Urothelium cell line (cell line): ENCODE data around the gene TTLL6.

Experiments
- DNase-seq: peaks from one replicate; pipeline ENCODE4 v3.0.0; 2011; ENCODE audit warnings: low spot score, mixed read lengths
- FAIRE-seq: peaks from 2 replicates; lab custom pipeline; 2011; peaks lifted over from hg19 to GRCh38; lab: Jason Lieb, UNC

Gene TTLL6

DNA sequence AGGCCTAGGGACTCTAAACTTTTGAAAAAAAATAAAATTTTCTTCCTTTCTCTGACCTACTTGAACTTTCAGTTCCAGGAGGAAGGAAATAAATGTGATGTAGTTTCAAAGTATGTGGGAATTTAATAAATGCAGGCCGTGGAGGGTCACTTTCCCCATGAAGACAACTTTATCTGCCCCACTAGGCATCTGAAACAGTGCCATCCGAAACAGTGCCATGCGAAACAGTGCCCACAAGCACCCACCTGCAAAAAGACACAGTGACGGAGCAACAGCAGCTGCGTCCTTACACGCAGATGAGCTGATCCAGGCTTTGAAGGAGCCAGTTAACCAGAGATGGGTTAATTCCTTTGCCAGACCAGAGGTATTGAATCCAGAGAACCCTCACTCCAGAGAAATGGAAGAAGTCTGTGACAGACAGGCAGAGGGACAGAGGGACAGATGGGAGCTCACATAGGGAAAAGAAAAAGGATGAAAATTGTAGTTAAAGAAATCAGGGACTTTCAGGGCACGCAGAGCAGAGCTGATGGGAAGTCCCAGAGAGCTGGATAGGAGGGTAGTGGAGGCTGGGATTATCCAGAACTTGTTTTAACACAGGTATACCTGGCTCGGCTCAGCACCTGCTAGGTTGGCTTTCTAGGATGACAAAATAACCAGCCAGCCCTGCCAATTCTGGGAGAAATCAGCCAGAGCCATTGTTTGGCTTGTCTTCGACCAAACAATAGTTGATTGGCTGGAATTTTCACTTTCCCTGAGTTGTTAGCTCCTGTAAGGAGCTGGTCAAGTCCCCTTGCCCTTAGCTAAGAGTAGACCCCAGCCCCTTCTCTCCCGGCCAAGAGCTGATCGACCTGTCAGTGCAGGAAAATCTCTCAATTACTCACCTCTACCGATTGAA, 71.4 kb downstream of the TTLL6 start:
- DNase-seq (no peak), FAIRE-seq (no peak)

DNA sequence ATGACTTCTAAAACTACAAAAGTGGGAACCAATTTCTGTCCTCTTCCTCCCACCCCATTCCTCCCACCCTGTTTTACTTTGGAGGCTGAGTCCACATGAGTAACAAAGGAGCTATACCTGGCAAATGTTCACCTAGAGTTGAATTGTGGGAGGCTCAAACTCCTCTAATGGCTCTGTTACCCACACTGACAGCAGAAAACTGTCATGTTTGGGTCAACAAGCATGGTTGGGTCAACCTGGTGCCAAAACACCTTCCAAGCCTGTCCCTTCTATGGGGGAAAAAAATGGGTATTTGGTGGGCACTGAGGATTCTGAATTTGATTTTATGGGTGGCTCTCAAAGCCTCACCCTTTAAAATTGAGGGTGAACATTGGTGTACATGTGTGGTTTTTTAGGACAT, 76.5 kb downstream of the TTLL6 start:
- FAIRE-seq (no peak), DNase-seq (no peak)

DNA sequence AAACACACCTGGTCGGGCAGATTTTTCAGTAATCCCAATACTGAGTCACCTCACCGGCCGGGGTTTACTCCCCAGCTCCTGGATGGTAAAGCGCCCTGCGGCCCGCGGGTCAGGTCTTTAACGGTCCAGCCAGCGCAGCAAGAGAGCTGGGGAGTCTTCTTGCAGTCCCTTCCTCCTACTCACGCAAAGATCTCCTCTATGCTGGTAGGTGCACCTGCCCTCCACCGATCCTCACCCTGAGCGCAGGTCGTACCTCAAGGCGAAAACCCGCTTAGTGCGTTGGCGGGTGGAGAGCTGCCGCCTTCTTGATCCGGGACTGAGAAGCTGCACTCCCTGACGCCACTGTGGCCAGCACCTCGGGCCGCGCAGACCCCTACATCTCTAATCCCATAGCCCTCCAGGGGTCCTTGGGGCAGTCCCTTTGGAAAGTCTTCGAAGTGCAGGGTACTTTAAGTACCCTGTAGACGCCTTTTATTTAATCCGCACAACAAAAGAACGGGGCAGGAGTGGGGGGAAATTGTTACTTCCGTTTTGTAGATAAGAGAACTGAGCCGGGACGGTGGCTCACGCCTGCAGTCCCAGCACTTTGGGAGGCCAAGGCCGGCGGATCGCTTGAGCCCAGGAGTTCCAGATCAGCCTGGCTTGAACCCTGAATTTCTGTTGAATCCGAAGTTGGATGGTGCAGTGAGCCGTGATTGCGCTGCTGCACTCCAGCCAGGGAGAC, 78.1 kb downstream of the TTLL6 start:
- DNase-seq, result no peak
- no peak for FAIRE-seq

DNA sequence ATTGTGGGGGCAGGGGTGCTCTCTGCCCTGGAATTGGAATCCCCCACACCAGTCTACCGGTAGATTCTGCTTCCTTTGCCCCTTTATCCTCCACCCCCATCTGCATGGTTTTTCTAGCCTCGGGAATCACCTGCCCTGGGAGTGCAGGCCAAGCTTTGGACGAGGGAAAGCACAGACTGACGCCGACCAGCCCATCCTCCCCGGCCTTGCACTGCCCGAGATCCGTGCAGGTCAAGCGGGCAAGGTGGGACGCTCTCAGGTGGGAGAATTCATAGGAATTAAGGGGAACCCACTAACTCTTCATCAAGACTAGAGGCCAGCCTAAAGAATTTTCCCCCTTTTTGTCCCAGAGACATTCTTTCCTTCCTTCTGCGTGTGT, 78.6 kb downstream of the TTLL6 start:
- no peak for FAIRE-seq
- DNase-seq, result no peak

DNA sequence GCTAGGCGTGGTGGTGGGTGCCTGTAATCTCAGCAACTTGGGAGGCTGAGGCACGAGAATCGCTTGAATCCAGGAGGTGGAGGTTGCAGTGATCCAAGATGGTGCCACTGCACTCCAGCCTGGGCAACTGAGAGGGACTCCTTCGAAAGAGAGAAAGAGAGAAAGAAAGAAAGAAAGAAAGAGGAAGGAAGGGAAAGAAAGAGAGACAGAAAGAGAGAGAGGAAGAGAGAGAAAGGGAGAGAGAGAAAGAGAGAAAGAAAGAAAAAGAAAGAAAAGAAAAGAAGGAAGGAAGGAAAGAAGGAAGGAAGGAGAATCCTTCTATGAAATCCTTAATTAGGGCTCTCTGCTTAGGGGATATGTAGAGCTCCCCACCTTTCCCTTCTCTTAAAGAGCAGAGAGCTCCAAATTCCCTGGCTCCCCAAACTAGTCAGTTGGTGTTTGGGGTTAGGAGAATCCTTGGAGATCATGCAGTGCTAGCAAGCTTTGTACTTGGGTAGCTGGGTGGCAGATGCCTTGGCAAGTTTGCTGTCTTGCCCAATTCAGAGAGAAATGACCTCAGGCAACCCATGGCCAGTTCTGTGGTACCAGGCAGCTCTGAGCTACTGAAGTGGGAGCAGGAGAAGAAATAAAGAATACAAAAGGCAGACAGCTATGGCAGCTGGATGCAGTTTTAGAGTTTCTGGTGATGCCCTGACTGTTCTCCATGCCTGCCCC, 79.5 kb downstream of the TTLL6 start:
- DNase-seq (no peak), FAIRE-seq (no peak)

DNA sequence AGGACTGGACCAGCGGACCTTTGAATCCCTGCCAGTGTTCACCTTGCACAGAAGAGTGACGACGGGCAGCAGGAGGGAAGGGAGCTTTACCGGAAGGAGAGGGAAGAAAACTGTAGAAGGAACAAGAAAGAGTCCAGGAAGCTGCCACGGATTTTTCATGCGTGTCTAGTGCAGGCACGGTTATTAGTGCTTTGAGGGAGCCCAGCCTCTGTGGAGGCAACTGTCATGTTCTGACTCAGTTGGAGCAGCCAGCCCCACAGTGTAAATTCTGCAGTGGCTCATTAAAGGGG, 82.0 kb downstream of the TTLL6 start:
- FAIRE-seq (no peak), DNase-seq (no peak)

DNA sequence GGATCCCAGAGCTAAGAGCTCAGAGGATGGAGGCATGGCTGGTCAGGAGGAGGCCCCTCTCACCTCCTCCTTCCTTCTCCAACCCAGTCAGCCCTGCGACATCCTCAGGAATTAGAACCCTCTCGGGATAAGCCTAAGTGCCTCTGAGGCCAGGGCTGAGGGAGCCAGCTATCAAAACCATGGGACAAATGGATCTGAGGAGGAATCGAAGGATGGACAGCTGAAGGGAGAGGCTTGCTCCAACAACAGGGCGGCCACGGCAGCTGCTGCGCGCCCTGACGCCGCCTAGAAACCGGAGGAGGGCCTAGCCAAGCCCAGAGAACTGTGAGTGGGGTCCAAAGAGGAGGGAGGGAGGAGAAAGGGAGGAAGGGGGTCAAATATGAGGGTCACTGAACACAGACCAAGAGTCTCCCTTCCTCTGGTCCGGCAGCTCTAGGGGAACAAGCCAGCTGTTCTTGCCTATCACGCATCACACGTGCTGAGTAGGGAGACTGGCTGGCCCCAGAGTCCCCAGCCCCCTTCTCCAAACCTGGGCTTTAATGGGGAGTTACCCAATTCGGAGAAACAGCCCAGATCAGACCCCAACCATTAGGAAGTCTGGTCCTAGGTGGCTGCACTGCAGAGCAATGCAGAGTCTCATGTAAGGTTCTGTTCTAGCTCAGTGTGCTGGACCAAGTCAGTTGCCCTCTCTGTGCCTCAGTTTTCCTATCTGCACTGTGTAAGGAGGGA, 82.5 kb downstream of the TTLL6 start:
- DNase-seq (no peak), FAIRE-seq (no peak)

DNA sequence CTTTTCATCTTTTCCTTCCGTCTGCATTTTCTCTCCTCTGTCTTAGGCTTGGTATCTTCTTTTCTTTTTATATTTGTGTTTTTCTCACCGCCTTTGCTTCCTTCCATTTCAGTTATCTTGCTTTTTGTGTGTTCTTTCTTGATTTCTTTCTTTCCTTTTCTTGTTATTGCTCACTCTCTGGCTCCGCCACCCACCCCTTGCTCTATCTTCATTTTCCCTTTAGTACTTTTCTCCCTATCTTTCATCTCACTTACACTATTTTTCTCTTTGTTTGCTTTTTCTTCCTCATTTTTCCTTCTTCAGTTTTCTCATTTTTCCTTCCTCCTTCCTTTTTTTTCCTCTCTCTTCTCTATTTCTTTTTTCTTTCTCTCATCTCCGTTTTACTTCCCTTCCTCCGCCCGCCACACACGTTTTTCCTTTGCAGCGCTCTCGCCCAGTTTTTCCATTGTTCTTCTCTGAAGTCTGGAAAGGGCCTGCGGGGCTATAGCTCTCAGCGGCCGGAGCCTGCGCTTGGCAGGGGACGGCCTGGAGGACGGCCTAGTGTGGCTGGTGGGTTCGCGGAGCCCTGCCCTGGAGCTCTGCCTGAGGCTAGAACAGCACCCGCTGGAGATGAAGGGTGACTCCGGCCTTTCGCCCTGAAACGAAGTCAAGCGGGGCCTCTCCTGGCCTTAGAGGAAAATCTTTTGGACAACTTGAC, 83.2 kb downstream of the TTLL6 start:
- FAIRE-seq, result no peak
- no peak for DNase-seq

DNA sequence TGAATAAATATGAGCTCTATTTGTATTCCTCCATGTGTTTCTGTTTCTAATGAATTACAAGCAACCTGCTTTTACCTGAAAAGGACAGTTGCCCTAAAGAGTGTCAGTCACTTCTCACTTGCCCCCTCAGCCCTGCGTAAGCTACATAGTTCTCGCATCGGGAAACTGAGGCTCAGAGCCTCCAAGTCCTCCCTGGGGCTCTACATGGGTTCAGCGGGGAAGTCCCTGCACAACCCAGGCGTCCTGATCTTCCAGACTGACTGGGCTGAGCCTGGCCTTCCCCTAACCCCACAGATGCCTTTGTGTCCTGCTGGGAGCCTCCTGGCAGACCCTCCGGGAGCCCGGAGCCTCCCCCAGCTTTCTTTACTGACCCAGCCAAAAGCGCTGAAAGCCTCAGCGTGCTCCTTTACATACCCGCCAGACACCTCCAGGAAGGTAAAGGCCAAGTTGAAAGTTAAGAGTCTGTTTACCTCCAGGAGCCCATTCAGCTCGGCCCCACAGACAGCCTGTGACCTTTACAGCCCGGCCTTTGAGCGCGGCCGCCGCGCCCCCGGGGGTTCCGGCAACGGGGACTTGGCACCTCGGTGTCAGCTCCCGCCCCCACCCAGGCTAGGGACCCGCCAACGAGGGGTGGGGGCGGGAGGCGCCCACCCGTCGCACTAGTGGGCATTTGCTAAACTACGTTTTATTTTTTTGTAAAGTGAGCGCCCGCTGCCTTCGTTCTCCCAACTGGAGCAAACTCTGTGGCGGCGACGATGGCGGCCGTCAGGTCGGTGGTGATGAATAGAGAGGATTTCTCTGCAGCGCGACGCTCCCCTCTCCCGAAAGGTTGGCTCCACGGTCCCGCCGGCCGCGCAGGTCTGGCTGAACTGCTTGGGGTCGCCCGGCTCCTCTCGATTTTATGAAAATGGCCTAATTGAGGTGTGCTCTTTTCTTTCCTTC, 84.1 kb downstream of the TTLL6 start:
- no peak for FAIRE-seq
- no peak for DNase-seq

DNA sequence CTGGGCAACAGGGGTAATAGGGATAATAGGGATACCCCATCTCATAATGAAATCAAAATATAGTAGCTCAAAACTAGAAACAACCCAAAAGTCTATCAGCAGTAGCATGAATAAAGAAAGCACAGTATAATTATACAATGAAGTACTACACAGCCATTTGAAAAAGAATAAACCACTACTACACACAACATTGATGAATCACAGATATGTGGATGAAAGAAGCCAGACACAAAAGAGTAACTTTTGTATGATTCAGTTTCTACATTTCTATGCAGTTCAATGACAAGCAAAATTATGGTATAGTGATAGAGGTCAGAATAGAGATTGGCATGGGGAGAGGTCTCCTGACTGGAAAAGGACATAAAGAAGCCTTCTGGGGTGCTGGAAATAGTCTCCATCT, 85.7 kb downstream of the TTLL6 start:
- DNase-seq (no peak), FAIRE-seq (no peak)

DNA sequence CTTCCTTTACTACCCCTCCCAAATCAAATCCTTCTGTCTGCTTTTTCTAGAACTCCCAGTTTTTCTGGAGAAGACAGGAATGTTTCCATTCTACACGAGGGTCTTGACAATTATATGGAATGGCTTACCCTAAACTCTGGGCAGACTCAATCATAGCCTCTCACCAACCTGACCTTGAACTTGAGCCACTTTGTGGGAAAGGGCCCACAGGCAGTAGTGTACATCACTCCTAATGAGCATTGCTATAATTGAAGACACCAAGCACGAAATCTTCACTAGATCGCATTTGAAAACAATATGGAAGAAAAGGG, 86.8 kb downstream of the TTLL6 start:
- FAIRE-seq, result no peak

DNA sequence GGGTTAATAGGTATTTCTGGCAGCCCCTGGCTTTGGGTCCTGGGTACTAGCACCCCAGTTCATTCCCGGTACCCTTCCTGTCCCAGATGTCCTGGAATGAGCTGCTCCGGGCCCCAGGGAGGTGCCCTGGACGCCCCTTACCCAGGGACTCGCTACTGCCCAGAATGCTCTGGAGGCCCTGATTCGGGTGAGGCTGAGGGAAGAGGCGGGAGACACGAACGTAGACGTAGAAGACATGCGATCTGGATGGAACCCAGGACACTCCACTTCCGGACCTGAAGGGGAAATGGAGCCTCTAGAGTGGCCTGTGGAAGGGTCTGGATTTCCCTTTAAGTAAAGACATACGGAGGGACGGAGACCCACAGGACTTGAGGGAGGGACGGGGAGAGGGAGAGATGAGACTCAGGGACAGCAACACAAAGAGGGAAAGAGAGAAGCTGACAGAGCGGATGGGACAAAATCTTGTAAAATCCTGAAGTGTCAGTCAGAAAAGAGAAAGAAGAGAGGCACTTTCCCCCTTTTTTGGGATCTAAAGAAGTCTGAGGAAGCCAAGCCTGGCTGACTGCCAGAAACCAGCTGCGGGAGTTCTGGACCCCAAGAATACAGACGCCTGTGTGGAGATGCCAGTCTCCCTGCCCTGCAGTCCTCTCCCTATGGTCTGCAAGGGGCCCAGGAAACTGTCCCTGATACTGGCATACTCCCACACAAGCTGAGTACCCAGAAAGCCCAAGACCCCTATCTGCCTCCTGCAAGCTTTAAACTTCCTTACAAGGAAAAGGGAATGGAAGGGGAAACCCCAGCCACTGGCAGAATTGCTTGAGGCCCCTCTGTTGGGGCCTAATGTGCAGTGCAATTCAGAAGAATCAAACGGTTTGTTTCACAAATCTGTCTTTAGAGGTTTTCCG, 87.4 kb downstream of the TTLL6 start:
- peak; percentile 30 for DNase-seq
- no peak for FAIRE-seq

More for the DNA sequence above, 86.8 kb downstream of the TTLL6 start:
- DNase-seq, result no peak

DNA sequence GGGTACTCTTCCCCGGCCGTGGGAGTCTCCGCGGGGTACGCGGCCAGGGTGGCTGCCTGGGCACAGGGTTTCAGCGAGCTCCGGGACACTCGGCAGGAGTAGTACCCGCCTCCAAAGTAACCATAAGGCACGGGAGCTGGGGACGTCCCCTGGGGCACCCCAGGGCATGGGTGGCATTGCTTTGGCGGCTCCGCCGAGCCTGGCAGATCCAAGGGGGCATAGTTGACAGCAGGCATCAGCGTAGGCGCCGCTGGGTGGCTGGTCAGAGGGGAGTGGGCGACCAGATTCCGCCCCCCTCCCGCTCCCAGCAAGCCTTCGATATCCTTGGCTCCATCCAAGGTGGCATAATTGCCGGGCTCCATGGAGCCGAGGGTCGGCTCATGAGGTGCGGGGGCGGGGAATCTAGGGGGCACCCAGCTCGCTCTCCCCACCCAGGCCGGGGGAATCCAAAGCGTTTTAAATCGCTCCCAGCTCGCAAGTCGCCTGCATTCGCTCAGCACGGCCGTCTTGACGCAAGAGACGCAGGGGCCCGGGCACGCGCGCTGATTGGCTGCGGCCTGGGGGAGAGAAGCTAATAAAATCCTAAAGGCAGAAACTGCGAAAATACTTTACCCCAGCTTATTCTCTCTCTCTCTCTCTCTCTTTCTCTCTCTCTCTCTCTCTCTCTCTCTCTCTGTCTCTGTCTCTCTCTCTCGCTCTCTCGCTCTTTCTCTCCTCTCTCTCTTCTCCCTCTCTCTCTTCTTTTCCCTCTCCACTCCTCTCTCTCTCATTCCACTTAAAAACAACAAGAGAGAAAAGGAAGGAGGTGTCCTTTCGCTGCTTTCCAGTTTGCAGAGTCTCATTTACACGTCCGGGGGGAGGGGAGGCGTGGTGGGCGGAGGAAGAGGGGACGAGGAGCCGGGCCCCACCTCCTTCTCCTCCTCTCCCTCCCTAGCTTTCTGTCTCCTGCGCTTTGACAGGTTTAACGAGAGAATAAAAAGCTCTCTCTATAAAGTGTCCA, 88.5 kb downstream of the TTLL6 start, which contains the start of gene HOXB13:
TSS of gene HOXB13 (minus strand) at position 519 of the 1,000 bp plus-strand sequence. CDS start at position 362, 157 bp downstream.
- peak; percentile 9 for FAIRE-seq
- DNase-seq, result peak; percentile 88

DNA sequence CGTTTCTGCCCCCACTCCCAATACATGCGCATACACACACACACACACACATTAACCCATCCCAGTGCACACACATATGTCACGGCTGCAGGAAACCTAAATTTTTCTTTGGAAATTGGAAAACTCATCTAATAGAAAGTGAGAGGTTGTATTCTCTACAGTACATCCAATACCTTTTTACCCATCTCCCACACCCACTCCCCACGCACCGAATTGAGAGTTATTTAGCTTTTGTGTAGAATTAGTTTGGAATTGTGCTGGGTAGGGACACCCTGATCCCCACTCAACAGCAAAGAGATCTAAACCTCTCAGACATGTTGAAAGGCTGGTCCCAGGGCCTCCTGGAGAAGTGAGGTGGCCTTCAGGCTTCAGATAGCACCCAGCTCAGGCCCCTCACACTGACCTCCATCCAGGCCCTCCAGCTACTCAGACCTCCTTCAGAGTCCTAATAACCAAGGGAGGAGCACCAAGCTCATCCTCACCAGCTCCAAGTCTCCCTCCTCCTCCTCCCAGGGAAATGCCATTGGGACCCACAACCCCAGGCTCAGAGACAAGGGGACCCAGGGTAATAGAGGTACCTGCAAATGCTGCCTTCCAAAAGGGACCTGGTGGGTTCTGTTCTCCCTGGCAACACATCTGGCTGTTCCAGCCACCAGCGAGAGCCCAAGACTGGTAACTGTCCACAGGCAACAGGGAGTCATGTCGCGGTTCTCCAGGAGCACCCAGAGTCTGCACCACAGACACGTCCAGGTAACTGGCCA, 89.4 kb downstream of the TTLL6 start:
- FAIRE-seq (no peak), DNase-seq (no peak)

DNA sequence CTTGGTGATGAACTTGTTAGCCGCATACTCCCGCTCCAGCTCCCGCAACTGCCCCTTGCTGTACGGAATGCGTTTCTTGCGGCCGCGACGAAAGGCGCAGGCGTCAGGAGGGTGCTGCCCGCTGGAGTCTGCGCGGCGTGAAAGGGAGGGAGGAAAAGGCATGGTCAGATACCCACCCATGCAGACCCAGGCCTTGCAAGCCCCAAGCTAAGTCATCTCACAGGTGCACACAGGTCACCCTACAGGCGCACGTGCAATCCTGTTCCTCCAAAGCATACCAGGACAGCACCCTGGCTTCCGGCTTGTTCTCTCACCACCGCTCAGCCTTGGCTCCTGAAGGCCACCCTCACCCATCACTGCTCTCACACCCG, 90.1 kb downstream of the TTLL6 start:
- FAIRE-seq (no peak), DNase-seq (no peak)

DNA sequence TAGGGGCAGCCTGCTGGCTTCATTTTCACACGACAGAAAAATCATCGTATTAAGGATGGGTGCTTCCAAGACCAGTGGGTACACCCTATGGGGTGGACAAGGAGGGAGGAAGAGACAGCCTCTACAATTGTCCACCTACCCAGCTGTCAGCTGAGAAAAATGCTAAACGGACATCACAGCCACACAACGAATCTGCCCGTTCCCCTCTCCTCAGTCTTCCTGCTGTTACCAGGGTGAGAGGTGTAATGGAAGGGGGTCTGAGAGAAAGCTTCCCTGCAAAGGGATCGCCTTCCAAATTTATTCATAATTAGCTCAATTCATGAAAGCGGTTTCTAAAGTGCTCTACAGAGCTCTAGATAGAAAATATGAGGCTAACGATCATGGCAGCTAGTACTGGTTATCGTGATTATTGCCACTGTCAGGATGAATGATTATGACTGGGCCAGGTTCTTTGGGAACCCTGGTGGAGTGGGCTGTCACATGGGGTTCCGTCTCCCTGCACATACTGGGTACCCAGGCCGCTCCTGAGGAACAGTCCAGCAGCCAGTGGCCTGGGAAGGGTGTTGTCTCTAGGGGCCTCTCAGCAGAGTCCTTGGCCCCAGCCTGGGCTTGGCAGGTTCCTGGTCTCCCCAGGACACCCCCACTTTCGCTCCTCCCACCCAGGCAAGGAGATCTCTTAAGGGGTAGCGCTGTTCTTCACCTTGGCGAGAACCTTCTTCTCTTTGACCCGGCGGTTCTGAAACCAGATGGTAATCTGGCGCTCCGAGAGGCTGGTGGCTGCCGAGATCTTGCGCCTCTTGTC, 90.7 kb downstream of the TTLL6 start:
- FAIRE-seq, result no peak
- no peak for DNase-seq
